ENCODE data around the gene EIF3D. TPM values are rescaled to one million over a fixed set of nuclear protein-coding genes. Genes with fewer than 3 reads are reported as not detected.

Gene EIF3D
- total RNA-seq, 2 experiments from 2014 or later, result 389 to 392 TPM

DNA sequence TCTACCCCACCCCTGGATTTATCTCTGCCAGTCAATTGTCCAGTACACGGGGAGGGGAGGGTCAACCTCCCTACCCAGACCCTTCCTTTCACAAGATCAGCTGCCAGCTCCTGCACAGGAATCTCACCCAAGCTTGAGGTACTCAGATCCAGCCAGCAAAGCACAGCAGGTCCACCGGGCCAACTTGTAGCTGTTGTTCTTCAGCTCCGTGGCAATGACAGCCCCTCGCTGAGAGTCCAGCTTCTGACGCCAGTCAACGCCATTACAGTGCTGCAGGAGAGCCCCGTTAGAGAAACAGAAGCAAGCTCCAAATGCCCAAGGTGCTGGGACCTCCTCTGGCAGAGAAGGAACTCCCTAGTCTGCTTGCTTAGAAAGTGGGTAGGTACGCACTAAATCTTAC lies 16.6 kb downstream of the EIF3D start:
- peaks cover 68% of the 10 kb centered on the region for H3K36me3 Mint-ChIP-seq (ENCODE audit: low read depth)
- ChIA-PET CTCF (interaction anchor here (0.9 to 1.3 kb wide), 2 partner anchors 16 to 211 kb away, joined by 3 to 4 read pairs; no protein-coding TSS in a partner anchor), POLR2A (interaction anchor here (1.0 to 12.6 kb wide), 2 partner anchors 11 to 20 kb away, joined by 3 to 172 read pairs; no protein-coding TSS in a partner anchor)

GRCh38 chr22:36510966-36511881 lies 17.7 kb downstream of the EIF3D start:
- Mint-ChIP-seq H3K4me3 (no peak overlapping the region), H3K36me3 (ENCODE audit: low read depth) (peaks cover 58% of the 10 kb centered on the region), H3K27ac (peak overlapping the region; percentile 63), H3K27me3 (no peaks in the 10 kb centered on the region), H3K9me3 (peaks cover 3% of the 10 kb centered on the region), H3K4me1 (ENCODE audit: low read depth) (peaks cover 13% of the 10 kb centered on the region)
- ATAC-seq (peak; percentile 15), DNase-seq (peak; percentile 62)
- POLR2A ChIA-PET, result interaction anchor here (0.5 to 12.6 kb wide), 6 partner anchors 12 to 259 kb away, joined by 3 to 172 read pairs (median 5); partner anchors contain the start of genes APOL1, EIF3D and TXN2
- intact Hi-C loops (cut with micrococcal nuclease), result no loop called here
- CTCF ChIA-PET, result interaction anchor here (0.8 to 5.2 kb wide), 11 partner anchors 9 to 263 kb away, joined by 3 to 56 read pairs (median 4); no protein-coding TSS in a partner anchor
- TF ChIP-seq CTCF (IDR thresholded peaks at IDR 0.05), result peak; percentile 73

More for the DNA sequence above, 16.6 kb downstream of the EIF3D start:
- Mint-ChIP-seq H3K27ac (no peak overlapping the region), H3K4me3 (no peak overlapping the region), H3K4me1 (ENCODE audit: low read depth) (peaks cover 8% of the 10 kb centered on the region), H3K27me3 (no peaks in the 10 kb centered on the region), H3K9me3 (peaks cover 2% of the 10 kb centered on the region)
- DNase-seq (no peak), ATAC-seq (no peak)
- intact Hi-C loops (cut with micrococcal nuclease), result no loop called here
- no peak for TF ChIP-seq CTCF (IDR thresholded peaks at IDR 0.05)

DNA sequence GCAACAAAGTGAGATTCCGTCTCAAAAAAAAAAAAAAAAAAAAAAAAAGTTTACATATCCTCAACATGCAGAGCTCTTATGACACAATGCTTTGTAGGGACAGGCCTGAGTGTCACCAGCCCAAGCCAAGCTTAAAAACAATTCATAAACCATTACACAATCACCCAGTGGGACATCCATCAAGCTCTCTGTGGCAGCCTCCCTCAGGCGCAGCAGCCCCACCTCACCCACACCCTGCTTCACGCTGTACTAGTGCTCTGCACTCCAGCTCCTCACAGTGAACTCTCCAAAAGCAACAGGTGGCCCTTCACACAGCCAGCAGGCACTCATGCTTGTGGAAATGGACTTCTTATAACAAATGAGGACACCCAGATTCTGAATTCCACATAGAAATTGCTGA lies 18.6 kb downstream of the EIF3D start:
- peaks cover 50% of the 10 kb centered on the region for H3K36me3 Mint-ChIP-seq (ENCODE audit: low read depth)
- H3K4me1 Mint-ChIP-seq (ENCODE audit: low read depth), result peaks cover 17% of the 10 kb centered on the region
- no peak overlapping the region for H3K4me3 Mint-ChIP-seq
- DNase-seq (no peak), ATAC-seq (no peak)
- peak overlapping the region; percentile 63 for H3K27ac Mint-ChIP-seq
- H3K27me3 Mint-ChIP-seq, result no peaks in the 10 kb centered on the region
- intact Hi-C loops (cut with micrococcal nuclease), result no loop called here
- no peak for TF ChIP-seq CTCF (IDR thresholded peaks at IDR 0.05)
- ChIA-PET POLR2A (interaction anchor here (1.2 to 12.6 kb wide), 6 partner anchors 9 to 258 kb away, joined by 3 to 172 read pairs (median 5); partner anchors contain the start of genes APOL1, EIF3D and TXN2), CTCF (interaction anchor here (0.8 to 5.2 kb wide), 10 partner anchors 8 to 263 kb away, joined by 3 to 56 read pairs (median 4); no protein-coding TSS in a partner anchor)
- peaks cover 3% of the 10 kb centered on the region for H3K9me3 Mint-ChIP-seq

DNA sequence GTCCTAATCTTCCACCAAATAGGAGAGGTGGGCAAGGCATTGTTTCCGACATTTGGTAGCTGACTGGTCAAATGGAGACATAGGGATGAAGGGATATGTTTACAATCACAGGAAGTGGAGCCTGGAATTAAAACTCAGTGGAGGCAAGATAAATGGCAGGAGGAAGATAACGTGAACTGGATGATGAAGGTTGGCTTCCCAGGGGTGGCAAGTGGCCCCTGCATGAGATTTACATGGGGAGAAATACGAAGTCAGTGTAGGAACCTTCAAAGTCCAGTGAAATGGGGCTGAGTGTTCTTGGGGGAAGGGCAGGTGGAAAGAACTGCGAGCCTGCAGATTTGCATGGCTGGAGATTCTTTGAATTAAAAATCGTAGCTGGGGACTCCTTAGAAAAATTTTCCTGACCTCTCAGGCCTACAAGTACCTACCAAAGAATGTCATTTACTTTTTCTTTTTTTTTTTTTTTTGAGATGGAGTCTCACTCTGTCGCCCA lies 21.4 kb downstream of the EIF3D start:
- ChIA-PET CTCF (interaction anchor here (0.9 to 5.2 kb wide), 4 partner anchors 9 to 221 kb away, joined by 3 to 56 read pairs (median 3); no protein-coding TSS in a partner anchor), POLR2A (interaction anchor here (0.6 to 12.6 kb wide), 9 partner anchors 10 to 178 kb away, joined by 3 to 172 read pairs (median 4); partner anchors contain the start of gene EIF3D)
- Mint-ChIP-seq H3K27me3 (no peaks in the 10 kb centered on the region), H3K9me3 (peaks cover 3% of the 10 kb centered on the region), H3K4me3 (peak overlapping the region; percentile 53), H3K4me1 (ENCODE audit: low read depth) (peaks cover 21% of the 10 kb centered on the region), H3K27ac (peak overlapping the region; percentile 74), H3K36me3 (ENCODE audit: low read depth) (peaks cover 41% of the 10 kb centered on the region)
- DNase-seq (no peak), ATAC-seq (no peak)
- no peak for TF ChIP-seq CTCF (IDR thresholded peaks at IDR 0.05)
- intact Hi-C loops (cut with micrococcal nuclease), result no loop called here

Data from activated CD8-positive, alpha-beta T cell treated with anti-CD3 and anti-CD28 coated beads for 36 hours (primary cell).